Right lobe of liver (tissue), 6 donors: Measurements from ENCODE around the gene TACSTD2. TPM values are rescaled to one million over a fixed set of nuclear protein-coding genes. Genes with fewer than 3 reads are reported as not detected.

Experiments
- ATAC-seq, 4 donors: fragments of 200-7000 bp; cut with Tn5 transposase; one replicate each; pipeline ENCODE4 v1.9.1; 2020; ENCODE audit warnings: mild to moderate bottlenecking in 4 of 4, moderate library complexity in 4 of 4
- DNase-seq, 3 donors: peaks; one replicate each; pipeline ENCODE4 v3.0.0-alpha.2; 2020
- H3K27ac ChIP-seq, 3 donors: fragments of 200-600 bp; one replicate each; pipeline ENCODE4 v1.8.0; 2022
- H3K27me3 ChIP-seq, 2 donors: fragments of 200-600 bp; one replicate each; pipeline ENCODE4 v1.8.0; 2022
- H3K36me3 ChIP-seq, 4 donors: fragments of 200-600 bp; sonication (generic) in 1 of 4; one replicate each; pipeline versions ENCODE4 v1.5.1 to v1.8.0; 2017 to 2022; ENCODE audit warnings: control low read depth in 1 of 4
- H3K4me1 ChIP-seq, 4 donors: fragments of 200-600 bp; sonication (generic) in 1 of 4; one replicate each; pipeline versions ENCODE4 v1.5.1 to v1.8.0; 2017 to 2022; ENCODE audit warnings: control low read depth in 1 of 4
- H3K4me3 ChIP-seq, 3 donors: fragments of 200-600 bp; one replicate each; pipeline ENCODE4 v1.8.0; 2022
- H3K9me3 ChIP-seq, 4 donors: fragments of 200-600 bp; sonication (generic) in 1 of 4; one replicate each; pipeline versions ENCODE4 v1.5.1 to v1.8.0; 2017 to 2022; ENCODE audit warnings: control low read depth in 1 of 4
- CTCF ChIP-seq, 4 donors: fragments of 200-600 bp in 3 of 4; fragments of 450-650 bp in 1 of 4; IDR thresholded peaks; one replicate each; pipeline versions ENCODE4 v1.5.1 to v1.8.0; 2016 to 2022; ENCODE audit warnings: antibody characterized with exemption in 4 of 4, mild to moderate bottlenecking in 2 of 4
- POLR2A ChIP-seq: fragments of 450-650 bp; IDR thresholded peaks from one replicate; pipeline ENCODE4 v1.6.1; 2017; ENCODE audit warnings: antibody characterized with exemption, mild to moderate bottlenecking
- WGBS: methylation state at CpG from one replicate; pipeline ENCODE4 v1.1.6; 2018; ENCODE audit warnings: low coverage, low lambda C conversion rate; ENCODE audit not compliant: insufficient coverage; ENCODE audit errors: missing lambda C conversion rate; 5-methylcytosine and 5-hydroxymethylcytosine counted together
- intact Hi-C, 2 donors: fragments of 100-400 bp; cut with DNase I; formaldehyde crosslinking; loops; one replicate each; pipeline versions ENCODE4 v1.11.2 to v1.14.1; 2022
- total RNA-seq, 6 experiments: library from RNA; depleted of rRNA in 2 of 6; stranded (reverse); fragments of >200 nt in 2 of 6; fragmentation: NEBNext Ultra II Directional in 3 of 6; extraction: Animal tissue kit (Norgen Biotek cat#: 25700) in 3 of 6; gene quantifications; one replicate each; pipeline versions ENCODE4 v1.1.0 to v1.2.4, GENCODE V29; 2016 to 2023
- donor health status: DM: no; HTN: yes; CAD: no.
- donor health status: DM: no; HTN: no; CAD: no.
- donor health status: DM: no; HTN: no; CAD: no.
- donor health status: DM: no; HTN: yes; CAD: no.
- donor health status: DM: no; HTN: yes; CAD: no.

The TACSTD2 gene
- total RNA-seq, 6 experiments from 2014 or later, result 1.0 to 4.7 (median 1.3) TPM

- Histone ChIP-seq H3K27ac (no peak overlapping the region), H3K4me1 (peaks cover 0 to 12% (median 0%) of the 10 kb centered on the region in 4 donors), H3K36me3 (no peaks in the 10 kb centered on the region), H3K9me3 (no peaks in the 10 kb centered on the region), H3K4me3 (no peak overlapping the region), H3K27me3 (peaks cover 0 to 23% of the 10 kb centered on the region in 2 donors)
- DNase-seq (no peak), ATAC-seq (no peak)
- TF ChIP-seq CTCF (IDR thresholded peaks at IDR 0.05), result no peak
- no peak for TF ChIP-seq POLR2A
- intact Hi-C loops, result no loop called here
- WGBS, result 51% methylated on average over 2 of the region's 2 CpGs
Measured at GRCh38 chr1:58573138-58573537, 3.9 kb downstream of the TACSTD2 start.

DNA sequence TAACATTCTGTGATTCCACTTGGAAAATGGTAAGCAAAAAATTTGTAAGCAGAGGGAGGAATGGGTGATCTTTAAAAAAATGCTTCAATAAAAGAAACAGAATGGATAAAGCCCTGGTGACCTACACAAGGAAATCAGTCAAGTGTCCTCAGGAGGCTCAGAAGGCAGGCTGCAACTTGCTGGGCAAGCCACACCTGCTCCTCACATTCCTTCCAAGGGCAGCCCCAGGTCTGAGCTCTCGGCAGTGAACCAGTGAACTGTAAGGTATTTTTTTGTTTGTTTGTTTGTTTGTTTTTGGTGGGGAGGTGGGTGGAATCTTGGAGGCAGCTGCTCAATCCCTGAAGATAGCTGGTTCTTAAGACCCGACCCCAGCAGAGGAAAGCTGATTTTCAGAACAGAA, 4.4 kb downstream of the TACSTD2 start:
- ATAC-seq (no peak), DNase-seq (no peak)
- Histone ChIP-seq H3K4me1 (peaks cover 0 to 12% (median 0%) of the 10 kb centered on the region in 4 donors), H3K27ac (no peak overlapping the region), H3K4me3 (no peak overlapping the region), H3K27me3 (peaks cover 0 to 23% of the 10 kb centered on the region in 2 donors), H3K9me3 (no peaks in the 10 kb centered on the region), H3K36me3 (no peaks in the 10 kb centered on the region)
- intact Hi-C loops, result no loop called here
- no peak for TF ChIP-seq POLR2A
- TF ChIP-seq CTCF (IDR thresholded peaks at IDR 0.05), result no peak
- WGBS, result 12% methylated on average over 2 of the region's 2 CpGs

- Histone ChIP-seq H3K27me3 (peaks cover 0 to 13% of the 10 kb centered on the region in 2 donors), H3K27ac (no peak overlapping the region), H3K36me3 (no peaks in the 10 kb centered on the region), H3K4me1 (peaks cover 0 to 3% (median 0%) of the 10 kb centered on the region in 4 donors), H3K9me3 (no peaks in the 10 kb centered on the region), H3K4me3 (no peak overlapping the region)
- intact Hi-C loops, result no loop called here
- TF ChIP-seq POLR2A (no peak), CTCF (IDR thresholded peaks at IDR 0.05) (no peak)
- DNase-seq, result no peak
- ATAC-seq, result no peak
Measured at GRCh38 chr1:58571616-58572015, 5.4 kb downstream of the TACSTD2 start.

GRCh38 chr1:58570817-58571216, 6.2 kb downstream of the TACSTD2 start:
- ATAC-seq, result no peak

More at GRCh38 chr1:58570817-58571216, 6.2 kb downstream of the TACSTD2 start:
- intact Hi-C loops, result no loop called here
- Histone ChIP-seq H3K36me3 (no peaks in the 10 kb centered on the region), H3K4me3 (no peak overlapping the region), H3K9me3 (no peaks in the 10 kb centered on the region), H3K27ac (no peak overlapping the region), H3K4me1 (no peaks in the 10 kb centered on the region), H3K27me3 (peaks cover 0 to 6% of the 10 kb centered on the region in 2 donors)
- no CpG with 5 or more reads among the region's 2 CpGs for WGBS
- no peak for TF ChIP-seq POLR2A
- no peak for TF ChIP-seq CTCF (IDR thresholded peaks at IDR 0.05)
- DNase-seq, result no peak
